ENCODE results near the gene MAPT.
"Not testable (repeated sequence)": the region's sequence is repeated elsewhere in the genome, so short reads cannot be mapped to it uniquely, and the experiment has no call there.

Gene MAPT

DNA sequence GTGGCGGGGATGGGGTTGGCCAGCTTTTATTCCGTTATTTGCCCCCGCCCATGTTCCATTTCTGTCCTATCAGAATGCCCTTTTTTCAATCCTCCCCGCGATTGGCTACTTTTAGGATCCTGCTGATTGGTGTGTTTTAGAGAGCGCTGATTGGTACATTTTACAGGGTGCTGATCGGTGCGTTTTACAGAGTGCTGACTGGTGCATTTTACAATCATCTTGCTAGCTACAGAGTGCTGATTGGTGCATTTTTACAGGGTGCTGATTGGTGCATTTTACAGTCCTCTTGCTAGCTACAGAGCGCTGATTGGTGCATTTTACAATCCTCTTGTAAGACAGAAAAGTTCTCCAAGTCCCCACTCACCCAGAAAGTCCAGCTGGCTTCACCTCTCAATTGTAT lies 32.2 kb upstream of the MAPT start:
- DNase-seq: not testable (repeated sequence)

DNA sequence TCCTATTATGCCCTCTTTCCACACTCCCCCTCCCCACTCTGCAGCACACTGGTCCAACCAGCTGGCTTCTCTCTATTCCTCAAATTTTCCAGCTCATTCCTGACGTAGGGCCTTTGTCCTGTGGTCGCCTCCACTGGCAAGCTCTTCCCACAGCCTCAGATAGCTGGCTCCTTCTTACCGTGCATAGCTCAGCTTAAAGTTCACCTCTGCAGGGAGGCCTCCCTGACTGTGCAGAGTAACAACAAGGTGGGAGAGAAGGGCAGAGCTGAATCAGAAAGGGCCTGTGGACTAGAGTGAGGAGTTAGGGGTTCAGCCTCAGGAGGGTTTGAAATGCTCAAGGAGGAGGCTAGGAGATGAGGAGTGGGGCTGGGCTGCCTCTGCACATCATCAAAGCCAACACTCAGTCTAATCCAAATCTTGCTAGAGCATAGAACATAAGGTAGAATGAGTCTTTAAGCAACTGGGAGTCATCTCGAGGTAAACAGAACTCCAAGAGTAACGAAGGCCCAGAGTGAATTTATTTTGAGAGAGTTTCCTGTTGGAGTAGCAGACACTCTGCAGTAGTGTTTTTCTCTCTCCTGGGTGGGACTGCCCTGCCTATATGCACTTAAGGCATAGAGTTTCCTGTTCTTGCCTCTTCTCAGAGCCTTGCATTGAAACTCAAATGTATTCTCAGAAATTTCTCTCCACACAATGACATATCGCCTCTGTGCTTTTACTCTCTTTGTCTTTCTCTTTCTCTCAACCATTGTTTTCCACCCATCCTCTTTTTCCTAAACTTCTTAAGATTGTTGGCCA lies 30.3 kb upstream of the MAPT start:
- DNase-seq: no peak

DNA sequence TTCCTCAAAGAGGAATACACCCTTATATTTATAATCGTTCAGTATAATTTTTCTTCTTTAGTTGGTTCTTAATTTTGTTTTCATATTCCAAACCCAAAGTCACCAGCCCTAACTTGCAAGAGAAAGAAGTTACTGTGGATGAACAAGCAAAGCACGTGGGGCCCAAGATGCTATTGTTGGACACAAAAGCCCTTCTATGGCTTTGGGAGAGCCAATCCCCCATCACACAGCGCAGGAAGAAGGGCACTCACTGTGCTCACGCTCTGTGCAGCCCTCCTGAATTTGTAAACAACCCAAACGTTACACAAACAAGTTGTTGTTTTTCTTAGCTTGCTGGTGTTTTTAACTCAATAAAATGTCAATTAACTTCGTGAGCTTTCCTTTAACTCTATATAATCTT lies 27.2 kb upstream of the MAPT start:
- no peak for DNase-seq

DNA sequence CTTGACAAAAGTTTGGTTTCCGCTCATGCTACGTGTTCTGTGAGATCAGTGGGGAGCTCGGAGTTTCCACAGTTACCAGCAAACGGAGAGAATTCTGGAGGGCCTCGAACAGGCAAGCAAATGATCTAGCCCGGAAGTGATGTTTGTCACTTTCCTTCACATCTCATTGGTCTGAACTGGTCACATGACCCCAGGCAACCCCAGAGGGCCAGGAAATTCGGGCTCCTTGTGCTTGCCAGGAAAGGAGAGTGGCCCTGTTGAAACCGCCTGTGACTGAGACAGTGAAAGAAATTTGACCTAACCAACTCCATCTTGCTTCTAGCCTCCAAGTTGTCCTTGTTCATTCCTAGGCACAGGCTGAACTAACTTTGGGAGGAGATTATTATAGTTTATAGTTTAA lies 26.7 kb upstream of the MAPT start:
- no peak for DNase-seq

DNA sequence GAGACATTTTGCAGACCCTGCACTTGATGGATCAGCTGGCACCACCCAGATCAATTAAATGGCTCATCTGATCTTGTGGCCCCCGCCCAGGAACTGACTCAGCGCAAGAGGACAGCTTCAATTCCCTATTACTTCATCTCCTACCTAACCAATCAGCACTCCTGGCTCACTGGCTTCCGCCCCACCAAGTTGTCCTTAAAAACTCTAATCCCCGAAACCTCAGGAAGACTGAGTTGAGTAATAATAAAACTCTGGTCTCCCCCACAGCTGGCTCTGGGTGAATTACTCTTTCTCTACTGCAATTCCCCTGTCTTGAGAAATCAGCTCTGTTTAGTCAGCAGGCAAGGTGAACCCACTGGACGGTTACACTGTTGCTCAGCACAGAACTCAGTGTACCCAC lies 26.1 kb upstream of the MAPT start:
- DNase-seq: no peak

DNA sequence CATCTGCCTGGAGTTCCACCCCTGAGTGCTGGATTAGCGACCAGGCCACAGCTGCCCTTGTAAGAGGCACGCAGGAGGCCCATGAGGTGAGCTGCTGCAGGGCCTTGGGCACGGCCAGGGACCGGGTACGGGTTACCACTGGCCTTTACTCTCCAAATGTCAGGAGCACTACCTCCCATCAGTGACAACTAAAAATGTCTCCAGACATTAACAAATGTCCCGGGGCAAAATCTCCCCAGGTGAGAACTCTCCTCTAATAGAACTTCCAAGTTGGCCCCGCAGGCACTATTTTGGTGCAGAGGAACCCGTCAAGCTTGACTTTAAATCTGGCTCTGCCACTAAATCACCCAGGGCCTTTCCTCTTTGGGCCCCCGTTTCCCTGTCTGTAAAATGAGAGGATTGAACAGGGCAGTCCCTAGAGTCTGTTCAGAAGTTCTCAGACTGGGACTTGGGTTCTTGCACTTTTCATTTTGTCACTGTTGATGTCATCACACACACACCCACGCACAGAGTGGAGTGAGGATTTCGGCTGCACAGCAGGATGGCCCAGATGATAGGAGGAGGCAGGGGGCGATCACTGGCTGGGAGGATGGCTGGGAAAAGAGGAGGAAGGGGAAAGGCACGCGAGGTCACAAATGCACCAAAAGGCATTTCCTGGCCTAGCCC lies 24.5 kb upstream of the MAPT start:
- no peak for DNase-seq

DNA sequence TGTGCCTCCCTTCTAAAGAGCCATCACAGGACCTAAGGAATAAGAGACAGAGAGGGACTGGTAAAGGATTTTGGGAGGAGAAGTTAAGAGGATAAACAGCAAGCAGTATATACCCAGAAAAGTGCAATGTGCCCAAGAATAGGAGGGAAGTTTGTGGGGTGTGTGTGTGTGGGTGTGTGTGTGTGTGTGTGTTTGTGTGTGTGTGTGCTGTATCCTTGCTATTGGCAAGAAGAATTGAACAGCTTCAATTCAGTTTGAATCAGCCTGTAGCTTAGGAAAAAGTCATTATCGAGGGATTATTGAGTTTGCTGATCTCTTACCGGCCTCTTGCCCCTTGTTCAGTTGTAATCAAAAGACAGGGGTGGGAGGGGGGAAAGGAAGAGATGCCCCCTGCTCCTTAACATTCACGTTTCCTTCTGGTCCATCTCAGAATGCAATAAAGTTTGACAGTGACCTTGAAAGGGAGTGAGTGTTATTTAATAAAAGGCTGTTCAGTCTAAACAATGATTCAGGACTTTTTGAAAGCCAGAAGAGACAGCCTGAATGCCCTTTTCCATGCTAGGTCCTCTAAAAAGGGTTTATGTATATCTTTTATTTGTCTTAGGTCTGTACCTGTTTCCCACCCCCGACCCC lies 23.9 kb upstream of the MAPT start:
- no peak for DNase-seq

DNA sequence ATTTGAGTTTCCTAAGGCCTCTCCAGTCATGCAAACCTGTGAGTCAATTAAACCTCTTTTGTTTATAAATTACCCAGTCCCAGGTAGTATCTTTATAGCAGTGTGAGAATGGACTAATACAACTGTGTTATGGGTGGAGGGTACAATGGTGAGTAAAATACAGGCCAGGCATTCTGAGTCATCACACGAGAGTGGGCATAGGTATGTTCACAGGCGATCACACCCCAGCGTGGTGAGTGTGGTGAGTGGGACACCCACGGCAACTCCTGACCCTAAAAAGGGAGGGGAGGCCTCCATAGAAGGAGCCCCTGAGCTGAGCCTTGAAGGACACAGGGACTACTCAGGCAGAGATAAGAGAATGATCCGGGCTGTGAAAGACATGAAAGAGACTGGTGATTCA lies 22.6 kb upstream of the MAPT start:
- no peak for DNase-seq

DNA sequence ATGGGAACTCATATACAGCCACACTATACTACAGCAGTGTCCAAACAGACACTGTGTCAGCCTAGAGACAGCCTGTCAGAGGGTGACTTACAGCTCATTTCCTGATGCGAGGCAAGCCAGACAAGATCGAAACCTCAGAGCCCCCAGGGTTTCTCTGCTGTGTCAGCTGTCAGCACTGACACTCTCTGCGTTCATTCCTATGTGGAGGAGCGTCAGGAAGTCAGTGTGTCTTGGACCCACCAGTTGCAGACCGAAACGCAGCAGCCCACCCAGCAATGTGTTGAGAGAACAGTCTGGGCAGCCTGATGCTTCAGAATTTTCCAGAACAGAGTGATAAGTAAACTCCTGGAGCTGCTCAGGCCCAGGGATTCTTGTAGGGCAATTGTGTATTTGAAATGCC lies 20.6 kb upstream of the MAPT start:
- no peak for DNase-seq

DNA sequence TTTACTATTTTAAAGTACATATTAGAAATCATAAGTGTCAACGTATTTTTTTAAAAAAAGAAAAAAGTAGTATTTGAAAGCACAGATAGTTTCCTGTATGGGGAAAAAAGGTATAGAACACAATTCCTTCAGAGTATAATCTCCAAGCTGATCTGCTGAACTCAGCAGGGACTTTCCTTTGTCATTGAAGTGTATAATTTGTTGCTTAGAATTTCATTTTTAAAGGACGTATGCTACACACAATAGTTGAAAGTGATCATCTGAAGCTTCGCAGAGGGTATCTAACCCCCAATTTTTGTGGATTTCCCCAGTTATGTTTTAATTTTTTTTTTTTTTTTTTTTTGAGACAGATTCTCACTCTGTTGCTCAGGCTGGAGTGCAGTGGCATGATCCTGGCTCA lies 20.2 kb upstream of the MAPT start:
- no peak for DNase-seq

DNA sequence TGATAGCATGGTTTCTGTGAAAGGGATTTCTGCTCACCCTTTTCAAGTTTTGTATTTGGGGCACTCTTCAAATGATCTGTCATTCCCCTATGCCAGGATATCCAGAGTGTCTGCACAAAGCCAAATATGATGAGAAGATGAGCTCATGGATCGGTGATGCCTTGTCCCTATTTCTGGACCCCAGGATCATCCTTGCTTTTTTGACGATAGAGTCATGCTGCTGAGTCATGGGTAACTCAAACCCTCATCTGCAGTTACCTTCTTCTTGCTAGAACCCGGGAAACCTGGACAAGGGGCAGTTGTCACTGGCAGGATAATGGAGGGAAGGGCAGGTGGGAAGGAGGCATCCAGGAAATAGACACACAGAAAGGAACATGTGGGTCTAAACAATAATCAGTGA lies 17.8 kb upstream of the MAPT start:
- DNase-seq: no peak

DNA sequence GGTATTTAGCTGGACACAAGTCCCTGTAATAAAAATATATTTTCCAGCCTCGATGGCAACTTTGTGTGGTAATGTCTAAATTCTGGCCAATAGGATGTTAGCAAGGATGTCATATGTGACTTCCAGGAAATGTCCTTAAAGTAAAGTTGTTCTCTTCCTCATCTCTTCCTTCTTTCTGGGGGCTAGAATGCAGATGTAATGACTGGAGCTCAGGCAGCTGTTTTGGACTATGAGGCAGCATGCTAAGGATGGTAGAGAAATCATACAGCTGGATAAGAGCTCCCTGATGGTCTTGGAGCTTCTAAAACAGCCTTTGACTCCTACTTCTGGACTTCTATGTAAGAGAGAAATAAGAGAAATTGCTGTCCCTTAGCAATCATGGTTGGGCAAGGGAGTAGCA lies 16.9 kb upstream of the MAPT start:
- no peak for DNase-seq

DNA sequence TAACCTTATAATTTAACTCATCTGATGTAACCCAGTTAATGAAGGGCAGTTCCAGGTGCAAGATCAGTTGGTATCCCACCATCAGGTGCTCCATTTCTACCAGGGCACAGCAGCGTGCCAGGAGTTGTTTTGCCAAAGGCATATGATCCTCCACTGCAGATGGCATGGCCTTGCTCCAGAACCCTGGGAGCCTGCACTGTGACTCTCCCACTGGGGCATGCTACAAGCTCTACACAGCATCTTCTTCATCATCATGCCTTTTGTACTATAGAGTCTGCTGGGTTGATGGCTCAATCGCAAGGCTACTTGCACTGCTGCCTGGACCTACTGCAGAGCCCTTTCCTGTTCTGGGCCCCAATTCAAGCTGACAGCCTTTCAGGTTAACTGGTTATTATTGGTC lies 11.3 kb upstream of the MAPT start:
- no peak for DNase-seq

DNA sequence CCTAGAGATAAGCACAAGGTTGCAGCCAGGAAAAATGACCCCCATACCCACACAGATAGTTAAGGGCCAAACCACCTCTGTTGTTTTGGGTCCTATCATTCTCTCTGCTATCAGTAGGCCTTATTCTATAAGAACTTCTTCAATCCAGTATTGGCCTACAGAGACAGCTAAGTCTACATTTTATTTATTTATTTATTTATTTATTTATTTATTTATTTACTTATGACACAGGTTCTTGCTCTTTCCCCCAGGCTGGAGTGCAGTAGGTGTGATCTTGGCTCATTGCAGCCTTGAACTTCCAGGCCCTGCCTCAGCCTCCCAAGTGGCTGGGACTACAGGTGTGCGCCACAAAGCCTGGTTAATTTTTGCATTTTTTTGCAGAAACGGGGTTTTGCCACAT lies 7.5 kb upstream of the MAPT start:
- DNase-seq: no peak

DNA sequence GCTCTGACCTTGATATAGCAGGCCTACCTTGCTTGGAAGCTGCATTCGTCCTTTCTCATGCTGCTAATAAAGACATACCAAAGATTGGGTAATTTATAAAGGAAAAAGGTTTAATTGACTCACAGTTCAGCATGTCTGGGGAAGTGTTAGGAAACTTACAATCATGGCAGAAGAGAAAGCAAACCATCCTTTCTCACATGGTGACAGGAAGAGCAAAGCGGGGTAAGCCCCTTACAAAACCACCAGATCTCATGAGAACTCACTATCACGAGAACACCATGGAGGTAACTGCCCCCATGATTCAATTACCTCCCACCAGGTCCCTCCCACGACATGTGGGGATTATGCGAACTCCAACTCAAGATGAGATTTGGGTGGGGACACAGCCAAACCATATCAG lies 6.0 kb upstream of the MAPT start:
- DNase-seq: no peak

DNA sequence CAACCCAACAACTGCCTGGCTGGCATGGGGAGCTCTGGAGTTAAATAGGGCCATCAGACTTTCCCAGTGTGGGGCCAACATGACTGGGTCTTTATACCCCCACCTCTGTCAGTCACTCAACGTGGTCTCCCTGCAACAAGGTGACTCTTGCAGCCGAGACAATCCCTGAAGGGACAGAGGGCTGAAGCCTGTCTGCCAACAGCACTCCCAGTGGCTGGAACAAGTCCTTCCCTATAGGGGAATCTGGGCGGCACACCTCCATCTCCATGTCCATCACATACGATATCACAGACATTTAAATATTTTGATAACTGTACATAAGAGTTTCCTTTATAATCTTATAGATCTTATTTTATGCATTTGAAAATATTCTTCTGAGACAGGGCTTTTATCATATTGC lies 4.8 kb upstream of the MAPT start:
- DNase-seq: no peak

DNA sequence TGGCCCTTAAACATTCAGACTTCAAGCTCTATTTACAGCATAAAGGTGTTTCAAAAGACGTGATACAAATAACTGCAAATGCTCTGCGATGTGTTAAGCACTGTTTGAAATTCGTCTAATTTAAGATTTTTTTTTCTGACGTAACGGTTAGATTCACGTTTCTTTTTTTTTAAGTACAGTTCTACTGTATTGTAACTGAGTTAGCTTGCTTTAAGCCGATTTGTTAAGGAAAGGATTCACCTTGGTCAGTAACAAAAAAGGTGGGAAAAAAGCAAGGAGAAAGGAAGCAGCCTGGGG lies 681 bp upstream of the MAPT start:
- DNase-seq: no peak

DNA sequence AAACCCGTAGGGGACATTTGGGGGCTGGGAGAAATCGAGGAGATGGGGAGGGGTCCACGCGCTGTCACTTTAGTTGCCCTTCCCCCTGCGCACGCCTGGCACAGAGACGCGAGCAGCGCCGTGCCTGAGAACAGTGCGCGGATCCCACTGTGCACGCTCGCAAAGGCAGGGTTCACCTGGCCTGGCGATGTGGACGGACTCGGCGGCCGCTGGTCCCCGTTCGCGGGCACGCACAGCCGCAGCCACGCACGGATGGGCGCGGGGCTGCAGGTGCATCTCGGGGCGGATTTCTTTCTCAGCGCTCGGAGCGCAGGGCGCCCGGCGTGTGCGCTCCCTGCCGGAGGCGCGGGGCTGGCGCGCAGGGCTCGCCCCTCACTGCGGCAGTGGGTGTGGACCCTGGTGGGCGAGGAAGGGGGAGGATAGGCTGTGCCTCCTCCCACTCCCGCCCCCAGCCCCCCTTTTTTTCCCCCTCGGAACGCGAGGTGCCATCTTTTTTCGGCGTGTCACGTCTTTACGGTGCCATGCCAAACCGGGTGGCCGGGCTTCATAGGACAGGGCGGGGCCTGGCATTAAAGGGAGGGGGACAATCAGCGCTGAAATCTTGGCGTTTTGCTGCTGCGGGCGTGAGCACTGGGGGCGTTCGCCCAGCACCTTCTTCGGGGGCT lies 1.1 kb downstream of the MAPT start:
- DNase-seq: no peak

DNA sequence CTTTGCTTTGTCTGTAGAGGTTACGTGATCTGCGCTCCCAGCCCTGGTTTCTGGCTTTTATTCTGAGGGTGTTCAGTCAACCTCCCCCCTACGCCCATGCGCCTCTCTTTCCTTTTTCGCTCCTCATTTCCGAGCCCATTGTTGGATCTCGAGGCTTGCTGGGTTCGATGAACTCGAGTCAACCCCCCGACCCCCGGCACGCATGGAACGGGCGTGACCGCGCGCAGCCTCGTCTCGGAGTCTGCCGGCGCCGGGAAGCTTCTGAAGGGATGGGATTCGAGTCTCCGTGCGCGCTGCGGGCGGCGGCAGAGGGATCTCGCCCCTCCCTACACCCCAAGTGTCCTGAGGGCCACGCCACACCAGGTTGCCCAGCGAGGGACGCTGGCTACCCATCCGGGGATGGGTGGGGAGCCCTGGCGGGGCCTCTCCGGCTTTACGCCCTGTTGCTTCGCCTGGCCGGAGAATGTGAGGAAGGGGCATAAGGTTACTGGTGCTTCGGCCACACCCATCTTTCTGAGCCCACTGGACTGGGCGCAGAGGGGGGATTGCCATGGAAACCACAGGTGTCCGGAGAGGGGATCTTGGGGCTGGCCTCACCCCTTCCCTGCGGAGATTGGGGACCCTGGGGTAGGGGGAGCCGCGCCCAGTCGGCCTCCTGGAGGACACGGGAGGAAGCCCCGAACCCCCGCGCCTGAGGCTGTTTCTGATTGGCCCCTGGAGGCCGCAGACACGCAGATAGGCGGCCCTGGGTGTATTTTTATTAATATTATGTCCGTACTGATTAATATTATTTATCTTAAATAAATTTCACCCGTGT lies 1.8 kb downstream of the MAPT start:
- no peak for DNase-seq

DNA sequence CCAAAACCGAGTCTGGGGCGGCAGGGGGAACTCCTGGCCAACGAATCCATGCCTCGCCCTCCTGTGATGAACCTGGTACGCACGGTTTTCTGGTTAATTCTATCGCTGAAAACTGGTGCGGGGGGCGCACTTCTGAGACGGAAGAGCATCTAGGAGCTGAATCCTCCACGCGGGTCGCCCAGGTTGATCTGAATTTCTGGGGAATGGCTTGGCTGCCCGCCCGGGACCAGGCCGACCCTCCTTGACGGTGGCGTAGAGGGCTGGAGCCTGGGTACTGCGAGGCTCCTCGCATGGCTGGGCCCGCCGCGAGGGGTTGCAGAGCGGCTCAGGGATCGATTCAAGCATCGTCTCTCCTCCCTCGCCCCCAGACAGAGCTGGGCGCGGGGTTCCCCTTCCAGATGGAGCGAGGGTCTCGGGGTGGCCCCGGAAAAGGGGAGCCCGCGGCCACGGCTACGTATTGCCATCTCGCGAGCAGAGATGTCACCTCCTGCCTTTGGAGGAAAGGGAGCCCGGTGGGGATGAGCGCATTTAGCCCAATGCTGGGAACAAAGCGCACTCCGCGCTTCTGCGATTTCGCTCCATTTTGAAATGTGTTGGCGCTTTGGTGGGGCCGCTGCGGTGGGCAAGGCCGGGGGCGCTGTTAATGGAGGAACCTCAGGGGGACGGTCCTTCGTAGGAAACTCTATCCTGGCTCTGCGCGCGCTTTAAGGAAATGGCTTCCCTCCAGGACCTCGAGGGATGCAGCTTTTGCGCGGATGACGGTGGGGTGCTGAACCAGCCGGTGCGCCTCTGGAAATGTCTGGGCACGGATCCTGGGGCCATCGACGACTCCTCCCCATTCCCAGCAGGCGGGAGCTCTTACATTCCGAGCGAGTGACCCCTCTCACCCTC lies 2.7 kb downstream of the MAPT start:
- DNase-seq: no peak

DNA sequence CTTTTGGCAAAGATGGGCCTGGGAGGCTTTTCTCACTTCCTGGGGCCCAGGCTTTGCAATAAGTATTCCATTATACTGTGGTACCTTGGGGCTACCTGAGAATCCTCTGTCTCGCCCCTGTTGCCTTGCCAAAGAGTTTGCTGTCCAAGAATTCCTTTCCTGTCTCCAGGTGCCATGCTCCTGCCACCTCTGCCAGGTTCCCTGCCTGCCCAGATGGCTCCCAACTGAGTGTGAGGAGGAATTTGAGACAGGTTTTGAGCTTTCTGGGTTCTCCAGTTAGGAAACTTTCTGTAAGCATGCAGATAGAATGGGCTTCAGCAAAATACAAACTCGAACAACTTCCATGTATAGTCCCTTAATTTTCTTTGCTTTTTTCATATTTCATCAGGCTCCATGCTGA lies 5.8 kb downstream of the MAPT start:
- DNase-seq: no peak
